PC-9 (cell line): Measurements from ENCODE around the gene LOXL1. TPM values are rescaled to one million over a fixed set of nuclear protein-coding genes. Genes with fewer than 3 reads are reported as not detected.

Experiments used
- BruUV-seq: library from RNA; stranded (reverse); fragments of 400-500 nt; replicated peaks from 2 replicates; lab custom pipeline; 2021; lab: Mats Ljungman, UMichigan
- CTCF ChIA-PET: fragments of 300-600 bp; sonication (Branson Sonifier 250); formaldehyde crosslinking; loops from one replicate; lab custom pipeline; 2022; ENCODE audit warnings: antibody characterized with exemption; lab: Charles Lee
- POLR2A ChIA-PET: fragments of 300-600 bp; sonication (Branson Sonifier 250); formaldehyde crosslinking; loops from one replicate; lab custom pipeline; 2022; ENCODE audit warnings: antibody characterized with exemption; ENCODE audit not compliant: unreplicated experiment; lab: Charles Lee
- DNase-seq, 2 experiments: peaks; one replicate each; pipeline versions ENCODE4 v3.0.0 to v3.0.0-alpha.2; 2015 to 2022; ENCODE audit warnings: mixed read lengths in 1 of 2
- H2AFZ ChIP-seq: fragments of 200-600 bp; sonication (generic); 2 replicates; pipeline ENCODE4 v1.8.1; 2017; ENCODE audit warnings: antibody characterized with exemption
- H3F3A ChIP-seq: fragments of 200-600 bp; sonication (generic); 2 replicates; pipeline ENCODE4 v1.8.1; 2017; ENCODE audit warnings: antibody characterized with exemption, mild to moderate bottlenecking, low read depth; ENCODE audit not compliant: insufficient read depth
- H3K27ac ChIP-seq: fragments of 200-600 bp; sonication (generic); 2 replicates; pipeline ENCODE4 v1.6.1; 2016; ENCODE audit warnings: mixed run types
- H3K27me3 ChIP-seq: fragments of 200-600 bp; sonication (generic); 2 replicates; pipeline ENCODE4 v1.6.1; 2016; ENCODE audit warnings: low read depth, mixed run types; ENCODE audit not compliant: insufficient read depth
- H3K36me3 ChIP-seq: fragments of 200-600 bp; sonication (generic); 2 replicates; pipeline ENCODE4 v1.6.1; 2016; ENCODE audit warnings: low read depth, mixed run types
- H3K4me1 ChIP-seq: fragments of 200-600 bp; sonication (generic); replicated peaks from 2 replicates; pipeline ENCODE4 v1.6.1; 2016; ENCODE audit warnings: mixed run types; ENCODE audit not compliant: insufficient read depth
- H3K4me2 ChIP-seq: fragments of 200-600 bp; sonication (generic); 2 replicates; pipeline ENCODE4 v1.6.1; 2017; ENCODE audit warnings: mixed run types
- H3K4me3 ChIP-seq: fragments of 200-600 bp; sonication (generic); 2 replicates; pipeline ENCODE4 v1.6.1; 2016; ENCODE audit warnings: mixed run types
- H3K79me2 ChIP-seq: fragments of 200-600 bp; sonication (generic); 2 replicates; pipeline ENCODE4 v1.6.1; 2017; ENCODE audit warnings: low read depth, mixed run types
- H3K9me2 ChIP-seq: fragments of 200-600 bp; sonication (generic); 2 replicates; pipeline ENCODE4 v1.8.1; 2017; ENCODE audit warnings: mild to moderate bottlenecking; ENCODE audit not compliant: insufficient read depth
- H3K9me3 ChIP-seq: fragments of 200-600 bp; sonication (generic); 2 replicates; pipeline ENCODE4 v1.8.1; 2016; ENCODE audit warnings: low read depth; ENCODE audit not compliant: insufficient read depth
- H4K20me1 ChIP-seq: fragments of 200-600 bp; sonication (generic); 2 replicates; pipeline ENCODE4 v1.8.1; 2017; ENCODE audit not compliant: insufficient read depth
- EZH2 ChIP-seq: fragments of 200-600 bp; sonication (generic); IDR thresholded peaks from 2 replicates; pipeline ENCODE4 v1.8.0; 2017; ENCODE audit warnings: antibody characterized with exemption, low read depth
- intact Hi-C: fragments of 100-400 bp; cut with micrococcal nuclease; formaldehyde crosslinking; loops from one replicate; pipeline ENCODE4 v1.10.0; 2022; ENCODE audit not compliant: unreplicated experiment
- total RNA-seq: library from RNA; stranded (reverse); gene quantifications from 2 replicates; pipeline ENCODE4 v1.2.3, GENCODE V29; 2021
- TF ChIP-seq, protein P1 (sequence below): fragments of 200-600 bp; sonication (generic); conservative IDR thresholded peaks from 2 replicates; pipeline ENCODE4 v1.6.1; 2017; ENCODE audit warnings: mixed run types, antibody characterized with exemption, mild to moderate bottlenecking, moderate library complexity

The LOXL1 gene
- total RNA-seq, 1 experiment from 2014 or later, result 50.7 TPM

DNA sequence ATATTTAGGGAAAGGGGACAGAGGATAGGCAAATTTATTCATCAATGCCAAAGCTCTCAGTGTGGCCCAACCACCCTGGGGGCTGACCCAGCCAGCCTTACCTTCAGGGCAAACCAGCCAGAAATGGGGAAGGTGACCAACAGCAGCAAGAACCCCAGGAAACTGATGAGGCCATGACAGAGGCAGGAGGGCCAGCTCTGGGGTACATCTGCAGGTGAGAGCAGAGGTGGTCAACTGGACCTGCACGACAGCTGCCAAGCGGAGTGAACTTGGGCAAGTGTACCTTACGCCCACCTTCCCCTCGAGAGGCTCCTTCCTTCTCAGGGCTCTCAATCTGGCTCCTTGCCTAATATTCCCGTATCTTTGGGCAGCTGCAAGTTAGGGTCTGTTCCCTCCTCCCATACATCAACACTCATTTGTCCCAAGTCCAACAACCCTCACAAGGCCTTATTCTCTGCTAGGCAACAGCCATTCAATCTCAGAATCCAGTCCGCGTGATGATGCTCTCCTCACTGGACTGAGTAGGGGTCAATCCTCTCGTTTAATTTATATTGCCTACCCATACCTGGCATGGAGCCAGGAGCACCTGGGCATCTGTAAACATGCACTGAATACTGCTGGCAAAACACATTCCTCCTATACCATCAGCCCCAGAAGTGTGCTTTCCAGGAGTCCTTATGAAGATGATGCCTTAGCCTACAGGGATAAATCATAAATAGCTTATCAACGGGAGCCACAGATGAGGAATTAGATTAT lies 64.2 kb downstream of the LOXL1 start:
- CTCF ChIA-PET, result no interaction called here
- Histone ChIP-seq H3K79me2 (peaks cover 8% of the 10 kb centered on the region), H3K27ac (no peak overlapping the region), H3F3A (peaks cover 27% of the 10 kb centered on the region), H3K4me1 (peaks cover 54% of the 10 kb centered on the region), H3K36me3 (no peaks in the 10 kb centered on the region), H3K4me3 (no peak overlapping the region), H3K4me2 (peak overlapping the region; percentile 89), H3K9me2 (no peaks in the 10 kb centered on the region), H3K27me3 (no peaks in the 10 kb centered on the region), H3K9me3 (no peaks in the 10 kb centered on the region), H2AFZ (no peak overlapping the region), H4K20me1 (no peaks in the 10 kb centered on the region)
- DNase-seq, result no peak
- POLR2A ChIA-PET, result no interaction called here
- TF ChIP-seq, protein P1, sequence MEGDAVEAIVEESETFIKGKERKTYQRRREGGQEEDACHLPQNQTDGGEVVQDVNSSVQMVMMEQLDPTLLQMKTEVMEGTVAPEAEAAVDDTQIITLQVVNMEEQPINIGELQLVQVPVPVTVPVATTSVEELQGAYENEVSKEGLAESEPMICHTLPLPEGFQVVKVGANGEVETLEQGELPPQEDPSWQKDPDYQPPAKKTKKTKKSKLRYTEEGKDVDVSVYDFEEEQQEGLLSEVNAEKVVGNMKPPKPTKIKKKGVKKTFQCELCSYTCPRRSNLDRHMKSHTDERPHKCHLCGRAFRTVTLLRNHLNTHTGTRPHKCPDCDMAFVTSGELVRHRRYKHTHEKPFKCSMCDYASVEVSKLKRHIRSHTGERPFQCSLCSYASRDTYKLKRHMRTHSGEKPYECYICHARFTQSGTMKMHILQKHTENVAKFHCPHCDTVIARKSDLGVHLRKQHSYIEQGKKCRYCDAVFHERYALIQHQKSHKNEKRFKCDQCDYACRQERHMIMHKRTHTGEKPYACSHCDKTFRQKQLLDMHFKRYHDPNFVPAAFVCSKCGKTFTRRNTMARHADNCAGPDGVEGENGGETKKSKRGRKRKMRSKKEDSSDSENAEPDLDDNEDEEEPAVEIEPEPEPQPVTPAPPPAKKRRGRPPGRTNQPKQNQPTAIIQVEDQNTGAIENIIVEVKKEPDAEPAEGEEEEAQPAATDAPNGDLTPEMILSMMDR, result no peak
- TF ChIP-seq EZH2, result no peak
- intact Hi-C loops, result no loop called here
- BruUV-seq, result no TSS peak

DNA sequence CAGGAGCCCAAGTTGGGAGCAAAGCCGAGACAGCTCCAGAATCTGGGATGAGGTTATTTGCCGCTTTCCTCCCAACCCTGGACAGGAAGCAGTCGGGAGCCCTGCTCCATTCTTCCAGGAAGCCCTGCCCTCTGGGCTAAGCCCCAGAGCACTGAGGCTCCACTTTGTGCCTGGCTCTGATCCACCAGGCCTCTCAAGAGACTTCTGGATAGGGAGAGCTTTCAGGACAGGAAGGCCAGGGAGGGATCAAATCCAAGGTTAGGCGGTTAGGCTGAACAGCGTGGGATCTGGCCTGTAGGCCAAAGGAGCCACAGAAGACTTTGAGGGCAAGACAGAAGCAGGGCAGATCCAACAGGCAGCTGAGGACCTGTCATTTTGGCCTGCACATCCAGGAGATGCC lies 65.0 kb downstream of the LOXL1 start:
- Histone ChIP-seq H3K4me2 (peak overlapping the region; percentile 89), H3F3A (peaks cover 28% of the 10 kb centered on the region), H3K79me2 (peaks cover 16% of the 10 kb centered on the region), H3K4me3 (peak overlapping the region; percentile 55), H3K9me2 (no peaks in the 10 kb centered on the region), H3K9me3 (no peaks in the 10 kb centered on the region), H4K20me1 (no peaks in the 10 kb centered on the region), H3K27me3 (no peaks in the 10 kb centered on the region), H3K36me3 (no peaks in the 10 kb centered on the region), H2AFZ (peak overlapping the region; percentile 90), H3K4me1 (peaks cover 62% of the 10 kb centered on the region), H3K27ac (no peak overlapping the region)
- TSS peak; percentile 16 for BruUV-seq
- ChIA-PET POLR2A (no interaction called here), CTCF (interaction anchor here (0.6 kb wide), 1 partner anchor 117 kb away, joined by 3 read pairs; no protein-coding TSS in a partner anchor)
- no peak for TF ChIP-seq EZH2
- TF ChIP-seq, protein P1, result no peak
- DNase-seq, result no peak
- intact Hi-C loops, result no loop called here

GRCh38 chr15:73991726-73992593 lies 65.7 kb downstream of the LOXL1 start, which contains the start of gene STOML1:
Gene STOML1, minus strand, starts transcription at chr15:73992295. Its CDS starts 72 bp downstream, at chr15:73992223.
- H3K27me3 ChIP-seq, result no peaks in the 10 kb centered on the region
- intact Hi-C loops, result no loop called here
- H3K9me2 ChIP-seq, result no peaks in the 10 kb centered on the region
- TF ChIP-seq, protein P1, result peak; percentile 82
- TF ChIP-seq EZH2, result no peak
- POLR2A ChIA-PET, result no interaction called here
- peaks cover 23% of the 10 kb centered on the region for H3K79me2 ChIP-seq
- DNase-seq, result peak; percentile 82 to 94
- H4K20me1 ChIP-seq, result no peaks in the 10 kb centered on the region
- H2AFZ ChIP-seq, result peak within 1 kb of the TSS; percentile 90
- no TSS peak for BruUV-seq
- H3F3A ChIP-seq, result peaks cover 28% of the 10 kb centered on the region
- no peaks in the 10 kb centered on the region for H3K36me3 ChIP-seq
- H3K9me3 ChIP-seq, result no peaks in the 10 kb centered on the region
- peak within 1 kb of the TSS; percentile 89 for H3K4me2 ChIP-seq
- H3K4me3 ChIP-seq, result peak within 1 kb of the TSS; percentile 55
- H3K4me1 ChIP-seq, result peaks cover 65% of the 10 kb centered on the region
- H3K27ac ChIP-seq, result no peak within 1 kb of the TSS
- CTCF ChIA-PET, result interaction anchor here (0.5 to 0.6 kb wide), 2 partner anchors 118 to 244 kb away, joined by 3 to 5 read pairs; partner anchors contain the start of gene CCDC33
